AG04449 (cell line): ENCODE measurements around the gene LIN9.
"Not testable (repeated sequence)": the region's sequence is repeated elsewhere in the genome, so short reads cannot be mapped to it uniquely, and the experiment has no call there.

ENCODE experiments used
- CTCF ChIA-PET: fragments of 350-600 bp; formaldehyde crosslinking; extraction: SDS; loops from one replicate; lab custom pipeline; 2021; ENCODE audit warnings: antibody characterized with exemption; lab: Yijun Ruan, JAX
- POLR2A ChIA-PET: fragments of 400-600, 350-600 bp; formaldehyde crosslinking; extraction: SDS; loops from one replicate; lab custom pipeline; 2020; ENCODE audit warnings: antibody characterized with exemption, inconsistent platforms; lab: Yijun Ruan, JAX
- DNase-seq: peaks from one replicate; pipeline ENCODE4 v3.0.0-alpha.2; 2010; ENCODE audit warnings: low read depth, low spot score
- H3K4me3 ChIP-seq: 2 replicates; pipeline ENCODE4 v1.5.1; 2011; ENCODE audit warnings: low read depth, mild to moderate bottlenecking, control low read depth, low read length
- TF ChIP-seq, protein P1 (sequence below): IDR thresholded peaks from one replicate; pipeline ENCODE4 v1.5.1; 2011; ENCODE audit warnings: mild to moderate bottlenecking, moderate library complexity, low read length, control low read depth, inconsistent platforms; ENCODE audit not compliant: insufficient read depth; ENCODE audit errors: missing control alignments

Gene LIN9

GRCh38 chr1:226210571-226211176, 98.3 kb downstream of the LIN9 start:
- H3K4me3 ChIP-seq = no peak overlapping the region
- CTCF ChIA-PET = interaction anchor here (0.8 to 2.1 kb wide), 5 partner anchors 10 to 146 kb away, joined by 3 to 8 read pairs (median 4); no protein-coding TSS in a partner anchor
- TF ChIP-seq, protein P1, sequence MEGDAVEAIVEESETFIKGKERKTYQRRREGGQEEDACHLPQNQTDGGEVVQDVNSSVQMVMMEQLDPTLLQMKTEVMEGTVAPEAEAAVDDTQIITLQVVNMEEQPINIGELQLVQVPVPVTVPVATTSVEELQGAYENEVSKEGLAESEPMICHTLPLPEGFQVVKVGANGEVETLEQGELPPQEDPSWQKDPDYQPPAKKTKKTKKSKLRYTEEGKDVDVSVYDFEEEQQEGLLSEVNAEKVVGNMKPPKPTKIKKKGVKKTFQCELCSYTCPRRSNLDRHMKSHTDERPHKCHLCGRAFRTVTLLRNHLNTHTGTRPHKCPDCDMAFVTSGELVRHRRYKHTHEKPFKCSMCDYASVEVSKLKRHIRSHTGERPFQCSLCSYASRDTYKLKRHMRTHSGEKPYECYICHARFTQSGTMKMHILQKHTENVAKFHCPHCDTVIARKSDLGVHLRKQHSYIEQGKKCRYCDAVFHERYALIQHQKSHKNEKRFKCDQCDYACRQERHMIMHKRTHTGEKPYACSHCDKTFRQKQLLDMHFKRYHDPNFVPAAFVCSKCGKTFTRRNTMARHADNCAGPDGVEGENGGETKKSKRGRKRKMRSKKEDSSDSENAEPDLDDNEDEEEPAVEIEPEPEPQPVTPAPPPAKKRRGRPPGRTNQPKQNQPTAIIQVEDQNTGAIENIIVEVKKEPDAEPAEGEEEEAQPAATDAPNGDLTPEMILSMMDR = no peak
- POLR2A ChIA-PET = no interaction called here
- no peak for DNase-seq

GRCh38 chr1:226209307-226210059, 99.5 kb downstream of the LIN9 start:
- CTCF ChIA-PET = interaction anchor here (1.2 to 2.1 kb wide), 3 partner anchors 11 to 84 kb away, joined by 3 to 8 read pairs (median 4); no protein-coding TSS in a partner anchor
- no peak overlapping the region for H3K4me3 ChIP-seq
- POLR2A ChIA-PET = no interaction called here
- no peak for DNase-seq
- TF ChIP-seq, protein P1 = no peak

- TF ChIP-seq, protein P1 = no peak
- no peak overlapping the region for H3K4me3 ChIP-seq
- ChIA-PET CTCF (interaction anchor here (1.1 to 2.1 kb wide), 2 partner anchors 9 to 10 kb away, joined by 3 to 11 read pairs; no protein-coding TSS in a partner anchor), POLR2A (no interaction called here)
- no peak for DNase-seq
Observed at GRCh38 chr1:226207048-226207447, 101.9 kb downstream of the LIN9 start.

GRCh38 chr1:226204198-226204597, 104.8 kb downstream of the LIN9 start:
- CTCF ChIA-PET = interaction anchor here (1.6 kb wide), 1 partner anchor 79 kb away, joined by 4 read pairs; no protein-coding TSS in a partner anchor
- DNase-seq = no peak
- H3K4me3 ChIP-seq = no peak overlapping the region
- TF ChIP-seq, protein P1 = no peak
- POLR2A ChIA-PET = no interaction called here

- TF ChIP-seq, protein P1 = no peak
- ChIA-PET POLR2A (no interaction called here), CTCF (interaction anchor here (11.8 kb wide), 1 partner anchor 80 kb away, joined by 282 read pairs; no protein-coding TSS in a partner anchor)
Observed at GRCh38 chr1:226203655-226204054, 105.3 kb downstream of the LIN9 start.

GRCh38 chr1:226203240-226203639, 105.7 kb downstream of the LIN9 start:
- H3K4me3 ChIP-seq = no peak overlapping the region
- ChIA-PET POLR2A (no interaction called here), CTCF (interaction anchor here (11.8 kb wide), 1 partner anchor 80 kb away, joined by 282 read pairs; no protein-coding TSS in a partner anchor)
- no peak for DNase-seq
- TF ChIP-seq, protein P1 = no peak

More at GRCh38 chr1:226203655-226204054, 105.3 kb downstream of the LIN9 start:
- DNase-seq = no peak
- H3K4me3 ChIP-seq = no peak overlapping the region

DNA sequence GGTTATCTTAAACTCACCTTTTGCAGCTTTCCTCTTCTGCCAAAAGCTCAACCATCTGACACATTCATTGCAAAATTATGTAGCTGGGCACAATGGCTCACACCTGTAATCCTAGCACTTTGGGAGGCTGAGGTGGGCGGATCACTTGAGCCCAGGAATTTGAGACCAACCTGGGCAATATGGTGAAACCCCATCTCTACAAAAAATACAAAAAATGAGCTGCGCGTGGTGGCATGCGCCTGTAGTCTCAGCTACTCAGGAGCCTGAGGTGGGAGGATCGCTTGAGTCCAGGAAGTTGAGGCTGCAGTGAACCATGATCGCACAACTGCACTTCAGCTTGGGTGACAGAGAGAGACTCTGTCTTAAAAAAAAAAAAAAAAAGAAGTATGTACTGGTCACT, 106.3 kb downstream of the LIN9 start:
- H3K4me3 ChIP-seq, POLR2A ChIA-PET, DNase-seq: not testable (repeated sequence)
- CTCF ChIA-PET = interaction anchor here (11.8 kb wide), 1 partner anchor 79 kb away, joined by 282 read pairs; no protein-coding TSS in a partner anchor
